K562 (cell line): ENCODE measurements around the gene PHACTR2. TPM values are rescaled to one million over a fixed set of nuclear protein-coding genes. Genes with fewer than 3 reads are reported as not detected.

ENCODE experiments used
- ATAC-seq: fragments of 200-7000 bp; cut with Tn5 transposase; 3 replicates; pipeline ENCODE4 v1.9.1; 2020; ENCODE audit warnings: moderate library complexity
- BruUV-seq: library from RNA; stranded (reverse); fragments of 400-500 nt; replicated peaks from 2 replicates; lab custom pipeline; 2021; lab: Mats Ljungman, UMichigan
- CTCF ChIA-PET: fragments of 300-600 bp; formaldehyde crosslinking; extraction: SDS; loops from one replicate; lab custom pipeline; 2021; ENCODE audit warnings: low intra/inter-chr PET ratio; lab: Yijun Ruan, JAX
- POLR2A ChIA-PET: fragments of 300-600, 350-650 bp; sonication (Branson Sonifier 250); formaldehyde crosslinking; extraction: SDS; loops from one replicate; lab custom pipeline; 2021; ENCODE audit warnings: antibody characterized with exemption, inconsistent platforms; lab: Yijun Ruan, JAX
- DNase-seq, 4 experiments: peaks; one replicate each; pipeline versions ENCODE4 v3.0.0 to v3.0.0-alpha.2; 2011 to 2018; ENCODE audit warnings: low spot score in 3 of 4, mixed read lengths in 3 of 4; ENCODE audit errors: extremely low read depth in 1 of 4
- FAIRE-seq: peaks from 2 replicates; lab custom pipeline; 2011; peaks lifted over from hg19 to GRCh38; lab: Jason Lieb, UNC
- H2AFZ ChIP-seq: 2 replicates; pipeline ENCODE4 v1.6.0; 2011; ENCODE audit warnings: low read depth, low read length, control low read depth, inconsistent platforms
- H3K27ac ChIP-seq: fragments of 200-600 bp; 3 replicates; pipeline ENCODE4 v1.8.0; 2011; ENCODE audit warnings: low read depth, mild to moderate bottlenecking, control low read depth, inconsistent platforms, low read length, moderate library complexity, mixed read lengths; ENCODE audit errors: extremely low read depth
- H3K27me3 ChIP-seq, 2 experiments: fragments of 300-600 bp in 1 of 2; 2 replicates in 1 of 2; 3 replicates in 1 of 2; pipeline versions ENCODE4 v1.6.0 to v1.8.0; 2011; ENCODE audit warnings: inconsistent platforms in 2 of 2, low read length in 2 of 2, mild to moderate bottlenecking in 1 of 2, mixed read lengths in 1 of 2, moderate library complexity in 1 of 2; ENCODE audit not compliant: control insufficient read depth in 2 of 2, insufficient read depth in 2 of 2
- H3K36me3 ChIP-seq: fragments of 300-600 bp; 3 replicates; pipeline ENCODE4 v1.8.0; 2011; ENCODE audit warnings: mild to moderate bottlenecking, low read length, inconsistent platforms; ENCODE audit not compliant: control insufficient read depth, insufficient read depth
- H3K4me1 ChIP-seq, 2 experiments: fragments of 200-600 bp in 1 of 2; replicated peaks in 1 of 2; 2 replicates in 1 of 2; 3 replicates in 1 of 2; pipeline versions ENCODE4 v1.5.1 to v1.8.0; 2011; ENCODE audit warnings: inconsistent platforms in 2 of 2, low read length in 2 of 2, mild to moderate bottlenecking in 1 of 2, mixed read lengths in 1 of 2, moderate library complexity in 1 of 2; ENCODE audit not compliant: control insufficient read depth in 2 of 2, insufficient read depth in 2 of 2
- H3K4me2 ChIP-seq: 2 replicates; pipeline ENCODE4 v1.6.1; 2011; ENCODE audit warnings: low read length, control low read depth, inconsistent platforms, mixed read lengths; ENCODE audit not compliant: insufficient read depth
- H3K4me3 ChIP-seq: fragments of 200-600 bp; sonication (generic), shearing (Covaris generic); 2 replicates; pipeline ENCODE4 v1.5.1; 2016; ENCODE audit warnings: control low read depth, inconsistent platforms
- H3K79me2 ChIP-seq: fragments of 200-600 bp; 3 replicates; pipeline ENCODE4 v1.8.0; 2011; ENCODE audit warnings: low read length, inconsistent platforms; ENCODE audit not compliant: control insufficient read depth, insufficient read depth
- H3K9ac ChIP-seq, 2 experiments: 2 replicates each; pipeline versions ENCODE4 v1.6.0 to v1.6.1; 2011; ENCODE audit warnings: low read depth in 2 of 2, low read length in 2 of 2, control low read depth in 1 of 2, inconsistent platforms in 1 of 2, mild to moderate bottlenecking in 1 of 2, mixed read lengths in 1 of 2; ENCODE audit not compliant: insufficient read depth in 1 of 2
- H3K9me1 ChIP-seq: one replicate; pipeline ENCODE4 v1.6.0; 2011; ENCODE audit warnings: inconsistent platforms, mild to moderate bottlenecking, low read length, moderate library complexity; ENCODE audit not compliant: control insufficient read depth, insufficient read depth
- H3K9me3 ChIP-seq: replicated peaks from 2 replicates; pipeline ENCODE4 v1.5.1; 2011; ENCODE audit warnings: low read depth, low read length, inconsistent platforms; ENCODE audit not compliant: control insufficient read depth, insufficient read depth
- H4K20me1 ChIP-seq: replicated peaks from 2 replicates; pipeline ENCODE4 v1.6.1; 2011; ENCODE audit warnings: low read length, inconsistent platforms, mixed read lengths; ENCODE audit not compliant: control insufficient read depth, insufficient read depth
- AFF1 ChIP-seq, 2 experiments: fragments of 450-650 bp; IDR thresholded peaks; 2 replicates each; pipeline ENCODE4 v1.6.1; 2018; ENCODE audit warnings: mild to moderate bottlenecking in 2 of 2, low read depth in 1 of 2; ENCODE audit not compliant: partially characterized antibody in 2 of 2
- CEBPB ChIP-seq: fragments of 450-650 bp; IDR thresholded peaks from 2 replicates; pipeline ENCODE4 v1.6.1; 2016; ENCODE audit warnings: missing genetic modification characterization, missing compliant biosample characterization
- CEBPG ChIP-seq, 3 experiments: fragments of 200-800 bp in 1 of 3; sonication (Bioruptor generic) in 1 of 3; sonication (generic) in 1 of 3; formaldehyde crosslinking in 1 of 3; IDR thresholded peaks in 2 of 3; conservative IDR thresholded peaks in 1 of 3; 2 replicates each; pipeline versions ENCODE4 v1.6.1 to v1.8.0; 2016 to 2022; ENCODE audit warnings: missing compliant biosample characterization in 2 of 3, missing genetic modification characterization in 2 of 3, mild to moderate bottlenecking in 1 of 3, missing genetic modification reagents in 1 of 3
- ETV1 ChIP-seq: fragments of 450-650 bp; conservative IDR thresholded peaks from 2 replicates; pipeline ENCODE4 v1.6.1; 2016; ENCODE audit warnings: missing genetic modification characterization, control low read depth, low read depth, missing compliant biosample characterization
- FOXO4 ChIP-seq: fragments of 450-650 bp; formaldehyde crosslinking; IDR thresholded peaks from 2 replicates; pipeline ENCODE4 v1.4.0; 2020; ENCODE audit warnings: mild to moderate bottlenecking, moderate library complexity
- POU5F1 ChIP-seq: fragments of 150-350 bp; IDR thresholded peaks from 2 replicates; pipeline ENCODE4 v1.6.1; 2014; ENCODE audit warnings: borderline replicate concordance, low read length, low read depth, mild to moderate bottlenecking; ENCODE audit not compliant: partially characterized antibody
- RBFOX2 ChIP-seq: fragments of 200-400 bp; formaldehyde crosslinking; IDR thresholded peaks from 2 replicates; pipeline ENCODE4 v1.6.1; 2017; ENCODE audit warnings: low read depth, mild to moderate bottlenecking, low read length, moderate library complexity
- TAF7 ChIP-seq: fragments of 450-650 bp; IDR thresholded peaks from 2 replicates; pipeline ENCODE4 v1.6.1; 2016; ENCODE audit warnings: missing genetic modification characterization, missing compliant biosample characterization
- WGBS: fragments of 100-300 bp; shearing (Covaris generic); methylation state at CpG from one replicate; pipeline ENCODE4 v1.1.6; 2016; ENCODE audit warnings: low coverage, mixed read lengths; ENCODE audit not compliant: insufficient coverage; ENCODE audit errors: missing lambda C conversion rate; 5-methylcytosine and 5-hydroxymethylcytosine counted together
- in situ Hi-C: fragments of 300-500 bp; cut with MboI; formaldehyde crosslinking; loops from 4 replicates; pipeline ENCODE4 v1.15.0; 2018; ENCODE audit warnings: inconsistent platforms, mixed read lengths
- intact Hi-C: fragments of 100-400 bp; cut with micrococcal nuclease; formaldehyde crosslinking; loops from 2 replicates; pipeline ENCODE4 v1.14.2; 2022
- polyA plus RNA-seq, 8 experiments: library from polyadenylated mRNA; depleted of rRNA in 4 of 8; stranded (reverse) in 5 of 8; unstranded in 3 of 8; fragments of >200 nt; fragmentation: Nextera tagmentation in 2 of 8; fragmentation: Illumina TruSeq in 1 of 8; extraction: Ambion mirVana in 2 of 8; extraction: Trizol in 1 of 8; gene quantifications; 2 replicates each; pipeline versions ENCODE4 v1.2.1 to v1.2.3, GENCODE V29; 2011 to 2014; ENCODE audit warnings: inconsistent platforms in 1 of 8, missing spikeins in 1 of 8
- total RNA-seq, 7 experiments: library from RNA; depleted of rRNA in 6 of 7; stranded (reverse); fragments of >200 nt in 6 of 7; fragmentation: Illumina TruSeq in 2 of 7; extraction: Trizol in 2 of 7; gene quantifications; 2 replicates each; pipeline versions ENCODE4 v1.2.1 to v1.2.3, GENCODE V29; 2011 to 2021; ENCODE audit warnings: low replicate concordance in 1 of 7

The PHACTR2 gene
- total and polyA plus RNA-seq, 9 of the 15 experiments (the other 6 are each of a cell fraction or from before 2014, with no cell fraction given) = 5.3 to 52.5 (median 22.9) TPM

DNA sequence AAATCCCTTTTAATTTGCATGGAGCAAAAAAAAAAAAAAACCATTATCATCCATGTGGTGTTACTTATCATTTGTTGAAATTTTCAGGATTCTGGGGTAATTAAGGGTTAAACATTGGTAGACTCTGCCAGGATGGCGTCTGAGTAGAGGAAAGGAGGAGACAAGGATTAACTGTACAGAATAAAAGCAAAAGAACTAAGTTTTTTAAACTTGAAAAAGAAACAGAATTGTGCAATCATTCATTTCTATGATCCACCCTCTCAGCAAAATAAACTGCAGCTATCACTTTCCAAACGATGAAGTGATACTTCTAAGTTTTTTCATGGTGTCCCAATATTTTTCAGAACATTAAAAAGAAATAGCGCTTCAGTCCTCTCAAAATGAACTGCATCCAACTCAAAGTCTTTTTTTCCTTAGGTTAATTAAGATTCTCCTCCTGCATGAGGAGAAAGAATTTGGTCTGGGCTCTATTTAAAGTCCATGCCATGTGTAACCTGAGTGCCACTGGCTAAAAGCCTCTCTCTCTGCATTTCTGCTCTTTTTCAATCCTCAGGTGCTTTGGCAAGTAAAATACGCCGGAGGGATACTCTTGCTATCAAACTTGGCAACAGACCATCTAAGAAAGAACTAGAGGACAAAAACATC is 95.9 kb downstream of the PHACTR2 start:
- H3K27ac ChIP-seq = no peak overlapping the region
- POLR2A ChIA-PET = interaction anchor here (0.6 kb wide), 1 partner anchor 31 kb away, joined by 3 read pairs; no protein-coding TSS in a partner anchor
- H3K4me1 ChIP-seq = peaks cover 0 to 2% of the 10 kb centered on the region in 2 experiments; a peak in 2 of 5 replicates
- H3K36me3 ChIP-seq = peaks cover 5% of the 10 kb centered on the region
- H4K20me1 ChIP-seq = no peaks in the 10 kb centered on the region
- intact Hi-C loops = no loop called here
- BruUV-seq = no TSS peak
- 64% methylated on average over 5 of the region's 5 CpGs for WGBS
- H3K4me2 ChIP-seq = no peak overlapping the region
- no peak overlapping the region for H3K9ac ChIP-seq
- TF ChIP-seq RBFOX2 (no peak), TAF7 (tag) (no peak), FOXO4 (CRISPR knock-in tag) (no peak), POU5F1 (no peak), CEBPG (CRISPR knock-in tag; IDR thresholded peaks at IDR 0.05) (no peak), CEBPG (tag; conservative IDR thresholded peaks at IDR 0.05 in 1 of 2, IDR thresholded peaks at IDR 0.05 in 1 of 2) (peak; percentile 40 to 80; a peak in 3 of 4 replicates), CEBPB (peak; percentile 82), AFF1 (IDR thresholded peaks at IDR 0.05; ENCODE audit: low read depth in 1 of 2, partially characterized antibody in 2 of 2) (no peak), ETV1 (tag) (no peak)
- TF ChIP-seq, all 486 proteins: peak for 2
- Histone ChIP-seq H3K9me1 (no peaks in the 10 kb centered on the region), H3K27me3 (no peaks in the 10 kb centered on the region), H3K4me3 (no peak overlapping the region), H3K9me3 (no peaks in the 10 kb centered on the region), H2AFZ (no peak overlapping the region), H3K79me2 (no peaks in the 10 kb centered on the region)
- CTCF ChIA-PET = no interaction called here
- in situ Hi-C loops = no loop called here
- FAIRE-seq (no peak), DNase-seq (no peak), ATAC-seq (no peak)
